ENCODE results near the gene ADAMTS8.

Gene ADAMTS8

DNA sequence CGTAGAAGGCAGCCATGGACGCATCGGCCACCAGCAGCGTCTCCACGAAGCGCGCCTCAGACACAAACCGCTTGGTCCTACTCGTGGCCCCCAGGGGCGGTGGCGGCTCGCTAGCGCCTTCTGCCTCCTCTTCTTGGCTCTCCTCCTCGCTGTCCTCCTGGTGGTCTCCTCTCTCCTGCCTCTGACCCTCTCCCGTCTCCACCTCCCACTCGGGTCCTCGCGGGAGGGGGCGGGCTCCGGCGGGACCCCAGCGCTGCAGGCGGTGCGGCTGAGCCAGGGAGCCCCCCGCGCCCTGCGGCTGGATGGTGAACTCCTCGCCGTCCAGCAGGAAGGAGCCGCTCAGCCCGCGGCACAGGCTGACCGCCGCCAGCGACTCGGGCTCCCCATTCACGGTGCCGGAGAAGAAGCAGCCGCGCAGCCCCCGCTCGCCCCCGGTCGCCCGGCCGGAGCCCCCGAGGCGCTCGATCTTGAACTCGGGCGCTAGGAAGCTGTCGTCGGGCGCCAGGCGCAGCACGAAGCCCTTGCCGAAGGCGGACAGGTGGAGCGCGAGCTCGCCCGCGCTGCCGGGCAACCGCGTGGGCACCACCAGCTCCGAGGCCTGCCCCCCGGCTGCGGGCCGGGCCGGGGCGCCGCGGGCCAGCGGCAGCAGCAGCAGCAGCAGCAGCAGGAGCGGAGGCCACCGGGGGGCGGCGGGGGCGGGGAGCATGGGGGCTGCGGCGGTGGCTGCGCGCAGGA is 661 bp downstream of the ADAMTS8 start:
- Histone ChIP-seq H3K4me1 (ENCODE audit: low read length) (0 out of 2 replicates have a peak, but pooled peaks cover 8% of the 10 kb centered on the region), H4K20me1 (ENCODE audit: insufficient read depth, low read length) (no peaks in the 10 kb centered on the region), H2AFZ (ENCODE audit: low read depth, low read length) (no peak overlapping the region), H3K9ac (ENCODE audit: low read length) (no peak overlapping the region), H3K36me3 (replicated peaks; ENCODE audit: low read depth, low read length) (no peaks in the 10 kb centered on the region), H3K4me3 (ENCODE audit: low read length) (no peak overlapping the region), H3K4me2 (ENCODE audit: low read length) (no peak overlapping the region), H3K27ac (ENCODE audit: low read length) (no peak overlapping the region), H3K9me3 (ENCODE audit: insufficient read depth, low read length) (no peaks in the 10 kb centered on the region), H3K79me2 (ENCODE audit: low read length) (no peaks in the 10 kb centered on the region), H3K27me3 (ENCODE audit: low read depth, low read length) (peaks cover 31% of the 10 kb centered on the region)
- TF ChIP-seq EZH2phosphoT487 (IDR thresholded peaks at IDR 0.05; ENCODE audit: low read depth): no peak
- TF ChIP-seq CTCF (IDR thresholded peaks at IDR 0.05; ENCODE audit: low read depth, low read length): no peak

DNA sequence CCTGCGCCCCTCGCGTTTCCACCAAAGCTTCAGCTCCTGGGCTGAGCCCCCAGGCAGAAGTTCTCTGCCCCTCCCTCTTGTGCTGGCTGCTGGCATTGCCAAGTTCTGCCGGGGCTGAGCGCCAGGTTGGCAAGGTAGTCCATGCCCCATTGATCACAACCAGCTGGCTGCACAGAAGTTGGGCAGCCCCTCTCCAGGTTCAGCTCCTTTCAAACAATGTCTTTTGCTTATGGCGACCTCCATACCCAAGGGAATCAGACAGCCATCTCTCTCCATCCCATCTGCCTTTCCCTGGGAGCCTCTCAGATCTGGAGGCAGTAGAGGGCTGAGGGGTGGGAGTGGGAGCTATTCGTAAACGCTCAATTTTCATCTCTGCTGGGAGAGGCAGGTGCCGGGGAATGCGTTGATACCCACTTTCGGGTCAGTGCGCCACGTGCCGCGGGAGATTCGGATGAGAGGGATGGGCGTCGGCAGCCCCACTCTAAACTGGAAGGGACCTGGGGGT is 1.5 kb downstream of the ADAMTS8 start:
- Histone ChIP-seq H3K9me3 (ENCODE audit: insufficient read depth, low read length) (no peaks in the 10 kb centered on the region), H3K4me3 (ENCODE audit: low read length) (no peak overlapping the region), H3K27me3 (ENCODE audit: low read depth, low read length) (peaks cover 33% of the 10 kb centered on the region), H3K79me2 (ENCODE audit: low read length) (no peaks in the 10 kb centered on the region), H2AFZ (ENCODE audit: low read depth, low read length) (no peak overlapping the region), H3K4me2 (ENCODE audit: low read length) (no peak overlapping the region), H4K20me1 (ENCODE audit: insufficient read depth, low read length) (no peaks in the 10 kb centered on the region), H3K27ac (ENCODE audit: low read length) (no peak overlapping the region), H3K36me3 (replicated peaks; ENCODE audit: low read depth, low read length) (no peaks in the 10 kb centered on the region), H3K9ac (ENCODE audit: low read length) (no peak overlapping the region), H3K4me1 (ENCODE audit: low read length) (0 out of 2 replicates have a peak, but pooled peaks cover 8% of the 10 kb centered on the region)
- TF ChIP-seq EZH2phosphoT487 (IDR thresholded peaks at IDR 0.05; ENCODE audit: low read depth) (no peak), CTCF (IDR thresholded peaks at IDR 0.05; ENCODE audit: low read depth, low read length) (no peak)

DNA sequence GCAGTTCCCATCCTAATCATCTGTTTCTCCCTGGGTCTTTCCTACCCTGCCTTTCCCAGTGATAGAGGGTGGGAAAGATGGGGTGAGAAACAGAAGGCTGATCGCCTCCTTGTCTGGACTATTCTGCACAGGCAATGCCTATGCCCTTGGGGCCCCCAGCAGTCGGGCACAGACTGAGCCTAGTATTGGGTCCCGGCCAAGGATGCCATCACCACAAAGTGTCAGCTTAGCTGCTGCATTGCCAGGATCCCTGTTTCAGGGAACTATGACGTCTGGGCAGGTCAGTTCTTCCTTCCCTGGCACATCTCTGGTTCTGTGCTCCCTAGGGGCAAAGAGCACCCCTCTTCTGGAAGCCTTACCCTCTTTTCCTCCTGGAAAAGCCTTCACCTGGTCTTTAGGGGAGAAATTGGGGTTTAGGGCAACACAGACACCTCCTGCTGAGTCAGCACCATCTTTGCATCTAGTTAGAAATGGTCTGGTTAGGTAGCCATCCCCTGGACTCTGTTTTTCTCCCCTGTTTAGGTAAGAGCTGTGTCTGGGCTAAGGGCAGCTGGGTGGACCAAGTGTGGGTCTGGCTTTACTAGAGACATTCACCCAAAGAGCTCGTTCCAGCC is 2.1 kb downstream of the ADAMTS8 start:
- TF ChIP-seq CTCF (IDR thresholded peaks at IDR 0.05; ENCODE audit: low read depth, low read length): no peak
- TF ChIP-seq EZH2phosphoT487 (IDR thresholded peaks at IDR 0.05; ENCODE audit: low read depth): no peak

DNA sequence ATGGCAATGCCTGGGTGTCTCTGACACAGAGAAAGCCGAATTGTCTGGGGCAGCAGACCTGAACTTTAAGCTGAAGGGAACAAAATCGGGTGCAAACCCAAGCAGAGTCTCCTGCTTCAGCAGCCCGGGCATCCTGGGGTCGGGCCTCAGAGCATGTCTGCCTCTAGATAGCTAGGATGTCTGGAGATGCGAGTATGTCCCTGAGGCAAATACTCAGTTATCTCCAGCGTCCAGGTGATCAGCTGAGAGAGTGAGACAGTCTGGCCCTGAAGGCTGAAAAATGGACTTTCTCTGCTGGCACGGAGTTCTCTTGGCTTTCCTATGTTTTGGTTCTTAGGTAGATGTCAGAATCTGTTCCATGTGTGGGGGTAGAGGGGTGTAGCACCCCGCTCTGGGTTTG is 3.3 kb downstream of the ADAMTS8 start:
- H3K9me3 ChIP-seq (ENCODE audit: insufficient read depth, low read length): no peaks in the 10 kb centered on the region

More for the DNA sequence above, 2.1 kb downstream of the ADAMTS8 start:
- Histone ChIP-seq H3K27me3 (ENCODE audit: low read depth, low read length) (peaks cover 36% of the 10 kb centered on the region), H3K9me3 (ENCODE audit: insufficient read depth, low read length) (no peaks in the 10 kb centered on the region), H3K4me1 (ENCODE audit: low read length) (peaks cover 6% of the 10 kb centered on the region), H3K4me2 (ENCODE audit: low read length) (peak overlapping the region; percentile 6; the same call in 1 of the 2 replicates), H4K20me1 (ENCODE audit: insufficient read depth, low read length) (no peaks in the 10 kb centered on the region), H2AFZ (ENCODE audit: low read depth, low read length) (no peak overlapping the region), H3K27ac (ENCODE audit: low read length) (no peak overlapping the region), H3K9ac (ENCODE audit: low read length) (no peak overlapping the region), H3K36me3 (replicated peaks; ENCODE audit: low read depth, low read length) (no peaks in the 10 kb centered on the region), H3K79me2 (ENCODE audit: low read length) (no peaks in the 10 kb centered on the region), H3K4me3 (ENCODE audit: low read length) (no peak overlapping the region)

More for the DNA sequence above, 3.3 kb downstream of the ADAMTS8 start:
- peaks cover 47% of the 10 kb centered on the region for H3K27me3 ChIP-seq (ENCODE audit: low read depth, low read length)
- H3K4me2 ChIP-seq (ENCODE audit: low read length): no peak overlapping the region
- TF ChIP-seq EZH2phosphoT487 (IDR thresholded peaks at IDR 0.05; ENCODE audit: low read depth) (no peak), CTCF (IDR thresholded peaks at IDR 0.05; ENCODE audit: low read depth, low read length) (no peak)
- H4K20me1 ChIP-seq (ENCODE audit: insufficient read depth, low read length): no peaks in the 10 kb centered on the region
- H2AFZ ChIP-seq (ENCODE audit: low read depth, low read length): no peak overlapping the region
- H3K9ac ChIP-seq (ENCODE audit: low read length): no peak overlapping the region
- H3K4me3 ChIP-seq (ENCODE audit: low read length): no peak overlapping the region
- no peak overlapping the region for H3K27ac ChIP-seq (ENCODE audit: low read length)
- H3K4me1 ChIP-seq (ENCODE audit: low read length): peaks cover 15% of the 10 kb centered on the region
- no peaks in the 10 kb centered on the region for H3K36me3 ChIP-seq (replicated peaks; ENCODE audit: low read depth, low read length)
- no peaks in the 10 kb centered on the region for H3K79me2 ChIP-seq (ENCODE audit: low read length)

All from OCI-LY3 (cell line).